K562 (cell line): Measurements from ENCODE around the gene TAX1BP1. TPM values are rescaled to one million over a fixed set of nuclear protein-coding genes. Genes with fewer than 3 reads are reported as not detected.

Experiments used
- ATAC-seq: fragments of 200-7000 bp; cut with Tn5 transposase; 3 replicates; pipeline ENCODE4 v1.9.1; 2020; ENCODE audit warnings: moderate library complexity
- BruUV-seq: library from RNA; stranded (reverse); fragments of 400-500 nt; replicated peaks from 2 replicates; lab custom pipeline; 2021; lab: Mats Ljungman, UMichigan
- CTCF ChIA-PET: fragments of 300-600 bp; formaldehyde crosslinking; extraction: SDS; loops from one replicate; lab custom pipeline; 2021; ENCODE audit warnings: low intra/inter-chr PET ratio; lab: Yijun Ruan, JAX
- POLR2A ChIA-PET: fragments of 300-600, 350-650 bp; sonication (Branson Sonifier 250); formaldehyde crosslinking; extraction: SDS; loops from one replicate; lab custom pipeline; 2021; ENCODE audit warnings: antibody characterized with exemption, inconsistent platforms; lab: Yijun Ruan, JAX
- DNase-seq, 4 experiments: peaks; one replicate each; pipeline versions ENCODE4 v3.0.0 to v3.0.0-alpha.2; 2011 to 2018; ENCODE audit warnings: low spot score in 3 of 4, mixed read lengths in 3 of 4; ENCODE audit errors: extremely low read depth in 1 of 4
- FAIRE-seq: peaks from 2 replicates; lab custom pipeline; 2011; peaks lifted over from hg19 to GRCh38; lab: Jason Lieb, UNC
- H2AFZ ChIP-seq: 2 replicates; pipeline ENCODE4 v1.6.0; 2011; ENCODE audit warnings: low read depth, low read length, control low read depth, inconsistent platforms
- H3K27ac ChIP-seq: fragments of 200-600 bp; 3 replicates; pipeline ENCODE4 v1.8.0; 2011; ENCODE audit warnings: low read depth, mild to moderate bottlenecking, control low read depth, inconsistent platforms, low read length, moderate library complexity, mixed read lengths; ENCODE audit errors: extremely low read depth
- H3K27me3 ChIP-seq, 2 experiments: fragments of 300-600 bp in 1 of 2; 2 replicates in 1 of 2; 3 replicates in 1 of 2; pipeline versions ENCODE4 v1.6.0 to v1.8.0; 2011; ENCODE audit warnings: inconsistent platforms in 2 of 2, low read length in 2 of 2, mild to moderate bottlenecking in 1 of 2, mixed read lengths in 1 of 2, moderate library complexity in 1 of 2; ENCODE audit not compliant: control insufficient read depth in 2 of 2, insufficient read depth in 2 of 2
- H3K36me3 ChIP-seq: fragments of 300-600 bp; 3 replicates; pipeline ENCODE4 v1.8.0; 2011; ENCODE audit warnings: mild to moderate bottlenecking, low read length, inconsistent platforms; ENCODE audit not compliant: control insufficient read depth, insufficient read depth
- H3K4me1 ChIP-seq, 2 experiments: fragments of 200-600 bp in 1 of 2; replicated peaks in 1 of 2; 2 replicates in 1 of 2; 3 replicates in 1 of 2; pipeline versions ENCODE4 v1.5.1 to v1.8.0; 2011; ENCODE audit warnings: inconsistent platforms in 2 of 2, low read length in 2 of 2, mild to moderate bottlenecking in 1 of 2, mixed read lengths in 1 of 2, moderate library complexity in 1 of 2; ENCODE audit not compliant: control insufficient read depth in 2 of 2, insufficient read depth in 2 of 2
- H3K4me2 ChIP-seq: 2 replicates; pipeline ENCODE4 v1.6.1; 2011; ENCODE audit warnings: low read length, control low read depth, inconsistent platforms, mixed read lengths; ENCODE audit not compliant: insufficient read depth
- H3K4me3 ChIP-seq: fragments of 200-600 bp; sonication (generic), shearing (Covaris generic); 2 replicates; pipeline ENCODE4 v1.5.1; 2016; ENCODE audit warnings: control low read depth, inconsistent platforms
- H3K79me2 ChIP-seq: fragments of 200-600 bp; 3 replicates; pipeline ENCODE4 v1.8.0; 2011; ENCODE audit warnings: low read length, inconsistent platforms; ENCODE audit not compliant: control insufficient read depth, insufficient read depth
- H3K9ac ChIP-seq, 2 experiments: 2 replicates each; pipeline versions ENCODE4 v1.6.0 to v1.6.1; 2011; ENCODE audit warnings: low read depth in 2 of 2, low read length in 2 of 2, control low read depth in 1 of 2, inconsistent platforms in 1 of 2, mild to moderate bottlenecking in 1 of 2, mixed read lengths in 1 of 2; ENCODE audit not compliant: insufficient read depth in 1 of 2
- H3K9me1 ChIP-seq: one replicate; pipeline ENCODE4 v1.6.0; 2011; ENCODE audit warnings: inconsistent platforms, mild to moderate bottlenecking, low read length, moderate library complexity; ENCODE audit not compliant: control insufficient read depth, insufficient read depth
- H3K9me3 ChIP-seq: replicated peaks from 2 replicates; pipeline ENCODE4 v1.5.1; 2011; ENCODE audit warnings: low read depth, low read length, inconsistent platforms; ENCODE audit not compliant: control insufficient read depth, insufficient read depth
- H4K20me1 ChIP-seq: replicated peaks from 2 replicates; pipeline ENCODE4 v1.6.1; 2011; ENCODE audit warnings: low read length, inconsistent platforms, mixed read lengths; ENCODE audit not compliant: control insufficient read depth, insufficient read depth
- ATF1 ChIP-seq, 2 experiments: fragments of 450-650 bp in 1 of 2; IDR thresholded peaks; 2 replicates each; pipeline ENCODE4 v1.6.1; 2016; ENCODE audit warnings: missing compliant biosample characterization in 1 of 2, missing genetic modification characterization in 1 of 2
- DNMT1 ChIP-seq: fragments of 450-650 bp; IDR thresholded peaks from 2 replicates; pipeline ENCODE4 v1.6.1; 2016; ENCODE audit warnings: antibody characterized with exemption, mild to moderate bottlenecking
- EZH2 ChIP-seq: IDR thresholded peaks from 2 replicates; pipeline ENCODE4 v1.6.1; 2012; ENCODE audit warnings: low read depth, mild to moderate bottlenecking, inconsistent platforms, low read length, borderline replicate concordance
- FOXK1 ChIP-seq: sonication (generic); formaldehyde crosslinking; IDR thresholded peaks from 2 replicates; pipeline ENCODE4 v1.8.0; 2022; ENCODE audit warnings: missing genetic modification reagents, mild to moderate bottlenecking, borderline replicate concordance
- KDM2B ChIP-seq: fragments of 250-450 bp; sonication (Bioruptor Pico); IDR thresholded peaks from 2 replicates; pipeline ENCODE4 v1.8.0; 2021; ENCODE audit warnings: mild to moderate bottlenecking, moderate library complexity
- NEUROD1 ChIP-seq: fragments of 150-350 bp; IDR thresholded peaks from 2 replicates; pipeline ENCODE4 v1.6.1; 2014; ENCODE audit warnings: borderline replicate concordance, low read length, low read depth; ENCODE audit not compliant: partially characterized antibody
- PTBP1 ChIP-seq: fragments of 200-400 bp; formaldehyde crosslinking; IDR thresholded peaks from 2 replicates; pipeline ENCODE4 v1.6.1; 2017; ENCODE audit warnings: low read depth, low read length
- SMAD1 ChIP-seq: fragments of 150-350 bp; IDR thresholded peaks from 2 replicates; pipeline ENCODE4 v1.6.1; 2014; ENCODE audit warnings: low read length, low read depth; ENCODE audit not compliant: partially characterized antibody
- SMARCE1 ChIP-seq: fragments of 450-650 bp; IDR thresholded peaks from 2 replicates; pipeline ENCODE4 v1.7.1; 2016; ENCODE audit warnings: mild to moderate bottlenecking
- TGIF2 ChIP-seq: sonication (generic); formaldehyde crosslinking; IDR thresholded peaks from 2 replicates; pipeline ENCODE4 v1.8.1; 2022; ENCODE audit warnings: mild to moderate bottlenecking, missing genetic modification reagents, moderate library complexity
- TRIM24 ChIP-seq, 2 experiments: fragments of 450-650 bp; IDR thresholded peaks; 2 replicates each; pipeline ENCODE4 v1.6.1; 2016
- ZNF699 ChIP-seq: fragments of 250-450 bp; sonication (Bioruptor Pico); IDR thresholded peaks from 2 replicates; pipeline ENCODE4 v1.8.0; 2021; ENCODE audit warnings: mild to moderate bottlenecking, moderate library complexity; ENCODE audit not compliant: insufficient replicate concordance
- WGBS: fragments of 100-300 bp; shearing (Covaris generic); methylation state at CpG from one replicate; pipeline ENCODE4 v1.1.6; 2016; ENCODE audit warnings: low coverage, mixed read lengths; ENCODE audit not compliant: insufficient coverage; ENCODE audit errors: missing lambda C conversion rate; 5-methylcytosine and 5-hydroxymethylcytosine counted together
- in situ Hi-C: fragments of 300-500 bp; cut with MboI; formaldehyde crosslinking; loops from 4 replicates; pipeline ENCODE4 v1.15.0; 2018; ENCODE audit warnings: inconsistent platforms, mixed read lengths
- intact Hi-C: fragments of 100-400 bp; cut with micrococcal nuclease; formaldehyde crosslinking; loops from 2 replicates; pipeline ENCODE4 v1.14.2; 2022
- polyA plus RNA-seq, 8 experiments: library from polyadenylated mRNA; depleted of rRNA in 4 of 8; stranded (reverse) in 5 of 8; unstranded in 3 of 8; fragments of >200 nt; fragmentation: Nextera tagmentation in 2 of 8; fragmentation: Illumina TruSeq in 1 of 8; extraction: Ambion mirVana in 2 of 8; extraction: Trizol in 1 of 8; gene quantifications; 2 replicates each; pipeline versions ENCODE4 v1.2.1 to v1.2.3, GENCODE V29; 2011 to 2014; ENCODE audit warnings: inconsistent platforms in 1 of 8, missing spikeins in 1 of 8
- total RNA-seq, 7 experiments: library from RNA; depleted of rRNA in 6 of 7; stranded (reverse); fragments of >200 nt in 6 of 7; fragmentation: Illumina TruSeq in 2 of 7; extraction: Trizol in 2 of 7; gene quantifications; 2 replicates each; pipeline versions ENCODE4 v1.2.1 to v1.2.3, GENCODE V29; 2011 to 2021; ENCODE audit warnings: low replicate concordance in 1 of 7
- TF ChIP-seq, protein P1 (sequence below): fragments of 450-650 bp; IDR thresholded peaks from 2 replicates; pipeline ENCODE4 v1.6.1; 2016
- TF ChIP-seq, protein P2 (sequence below): fragments of 450-650 bp; IDR thresholded peaks from 2 replicates; pipeline ENCODE4 v1.6.1; 2017; ENCODE audit warnings: antibody characterized with exemption

The TAX1BP1 gene
- total and polyA plus RNA-seq, 9 of the 15 experiments (the other 6 are each of a cell fraction or from before 2014, with no cell fraction given): 49.0 to 119 (median 75.9) TPM

DNA sequence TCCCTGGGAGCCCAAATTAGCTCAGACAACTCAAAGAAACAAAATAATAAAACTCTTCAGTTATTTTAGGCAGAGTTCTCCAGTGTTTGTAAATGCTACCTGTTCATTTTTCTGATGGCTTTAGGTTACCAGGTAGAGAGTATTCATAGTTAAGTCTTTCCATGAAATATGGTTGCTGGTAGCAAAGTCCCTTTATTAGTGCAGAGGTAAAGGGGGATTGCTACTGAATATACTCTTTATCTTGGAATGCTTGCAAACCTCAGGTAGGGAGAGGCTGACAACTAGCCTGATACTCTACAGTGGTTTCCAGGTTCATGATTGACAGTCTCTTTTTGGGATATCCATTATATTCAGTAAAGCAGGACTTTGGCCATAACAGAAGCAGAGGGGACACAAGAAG lies 6.5 kb downstream of the TAX1BP1 start:
- in situ Hi-C loops: no loop called here
- no peaks in the 10 kb centered on the region; the same call in 1 of the 2 replicates for H4K20me1 ChIP-seq
- no peak for ATAC-seq
- peaks cover 33% of the 10 kb centered on the region for H3K36me3 ChIP-seq
- FAIRE-seq: no peak
- H3K9me3 ChIP-seq: no peaks in the 10 kb centered on the region
- POLR2A ChIA-PET: interaction anchor here (0.9 kb wide), 1 partner anchor 8 kb away, joined by 3 read pairs; no protein-coding TSS in a partner anchor
- no peak for DNase-seq
- no peak for TF ChIP-seq DNMT1
- TF ChIP-seq, protein P1, sequence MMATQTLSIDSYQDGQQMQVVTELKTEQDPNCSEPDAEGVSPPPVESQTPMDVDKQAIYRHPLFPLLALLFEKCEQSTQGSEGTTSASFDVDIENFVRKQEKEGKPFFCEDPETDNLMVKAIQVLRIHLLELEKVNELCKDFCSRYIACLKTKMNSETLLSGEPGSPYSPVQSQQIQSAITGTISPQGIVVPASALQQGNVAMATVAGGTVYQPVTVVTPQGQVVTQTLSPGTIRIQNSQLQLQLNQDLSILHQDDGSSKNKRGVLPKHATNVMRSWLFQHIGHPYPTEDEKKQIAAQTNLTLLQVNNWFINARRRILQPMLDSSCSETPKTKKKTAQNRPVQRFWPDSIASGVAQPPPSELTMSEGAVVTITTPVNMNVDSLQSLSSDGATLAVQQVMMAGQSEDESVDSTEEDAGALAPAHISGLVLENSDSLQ: peak; percentile 26; the same call in 1 of the 2 replicates
- TF ChIP-seq, all 486 proteins: peak for 1
- Histone ChIP-seq H3K4me2 (no peak overlapping the region), H3K4me3 (no peak overlapping the region), H3K4me1 (peaks cover 0 to 17% of the 10 kb centered on the region in 2 experiments; a peak in 2 of 5 replicates), H3K9ac (no peak overlapping the region), H3K79me2 (peaks cover 61% of the 10 kb centered on the region), H3K9me1 (no peaks in the 10 kb centered on the region), H2AFZ (no peak overlapping the region), H3K27ac (0 out of 3 replicates have a peak overlapping the region, but pooled peaks have one; percentile 17), H3K27me3 (no peaks in the 10 kb centered on the region)
- CTCF ChIA-PET: interaction anchor here (0.5 to 0.6 kb wide), 2 partner anchors 86 to 699 kb away, joined by 3 to 4 read pairs; no protein-coding TSS in a partner anchor
- intact Hi-C loops: loop anchor here (5.0 to 10.0 kb wide), 2 partner anchors 36 to 178 kb away; no protein-coding TSS in a partner anchor
- no TSS peak for BruUV-seq

DNA sequence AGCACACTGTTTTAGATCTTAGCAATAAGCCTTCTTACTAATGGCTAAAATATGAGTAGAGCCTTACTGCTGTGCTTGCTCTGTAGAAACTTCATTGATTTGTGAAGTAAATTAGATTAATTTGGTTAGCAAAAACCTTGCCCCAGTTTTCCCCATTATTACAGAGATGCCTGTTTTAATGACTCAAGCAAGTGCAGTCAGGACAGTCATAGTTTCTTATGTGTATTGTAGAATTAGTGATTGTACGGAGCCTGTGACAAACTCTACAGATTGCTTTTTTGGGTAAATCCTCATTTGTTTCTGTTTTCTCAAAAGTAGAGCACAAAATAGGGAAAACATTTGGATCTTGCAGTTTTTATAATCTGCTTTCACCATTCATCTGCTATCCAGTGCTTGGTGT lies 7.0 kb downstream of the TAX1BP1 start:
- Histone ChIP-seq H3K9ac (no peak overlapping the region), H3K4me3 (no peak overlapping the region), H2AFZ (no peak overlapping the region), H3K4me2 (no peak overlapping the region), H3K9me1 (no peaks in the 10 kb centered on the region), H3K27ac (no peak overlapping the region), H3K79me2 (peaks cover 56% of the 10 kb centered on the region), H3K27me3 (no peaks in the 10 kb centered on the region), H4K20me1 (no peaks in the 10 kb centered on the region; the same call in 1 of the 2 replicates), H3K9me3 (no peaks in the 10 kb centered on the region), H3K4me1 (peaks cover 0 to 17% of the 10 kb centered on the region in 2 experiments; a peak in 2 of 5 replicates), H3K36me3 (peaks cover 35% of the 10 kb centered on the region)
- BruUV-seq: no TSS peak
- 86% methylated on average over 1 of the region's 1 CpG for WGBS
- intact Hi-C loops: loop anchor here (5.0 to 10.0 kb wide), 2 partner anchors 35 to 178 kb away; no protein-coding TSS in a partner anchor
- in situ Hi-C loops: no loop called here
- ATAC-seq: no peak
- CTCF ChIA-PET: interaction anchor here (0.5 to 0.6 kb wide), 2 partner anchors 87 to 698 kb away, joined by 3 to 4 read pairs; no protein-coding TSS in a partner anchor
- DNase-seq: no peak
- POLR2A ChIA-PET: no interaction called here
- no peak for FAIRE-seq
- TF ChIP-seq TRIM24 (IDR thresholded peaks at IDR 0.05) (no peak), ZNF699 (no peak), NEUROD1 (no peak), SMAD1 (no peak), FOXK1 (no peak), SMARCE1 (no peak), EZH2 (no peak), TGIF2 (CRISPR knock-in tag) (no peak), PTBP1 (no peak), KDM2B (CRISPR knock-in tag) (no peak), ATF1 (CRISPR knock-in tag; IDR thresholded peaks at IDR 0.05) (no peak), ATF1 (tag; IDR thresholded peaks at IDR 0.05) (no peak)
- TF ChIP-seq, protein P2, sequence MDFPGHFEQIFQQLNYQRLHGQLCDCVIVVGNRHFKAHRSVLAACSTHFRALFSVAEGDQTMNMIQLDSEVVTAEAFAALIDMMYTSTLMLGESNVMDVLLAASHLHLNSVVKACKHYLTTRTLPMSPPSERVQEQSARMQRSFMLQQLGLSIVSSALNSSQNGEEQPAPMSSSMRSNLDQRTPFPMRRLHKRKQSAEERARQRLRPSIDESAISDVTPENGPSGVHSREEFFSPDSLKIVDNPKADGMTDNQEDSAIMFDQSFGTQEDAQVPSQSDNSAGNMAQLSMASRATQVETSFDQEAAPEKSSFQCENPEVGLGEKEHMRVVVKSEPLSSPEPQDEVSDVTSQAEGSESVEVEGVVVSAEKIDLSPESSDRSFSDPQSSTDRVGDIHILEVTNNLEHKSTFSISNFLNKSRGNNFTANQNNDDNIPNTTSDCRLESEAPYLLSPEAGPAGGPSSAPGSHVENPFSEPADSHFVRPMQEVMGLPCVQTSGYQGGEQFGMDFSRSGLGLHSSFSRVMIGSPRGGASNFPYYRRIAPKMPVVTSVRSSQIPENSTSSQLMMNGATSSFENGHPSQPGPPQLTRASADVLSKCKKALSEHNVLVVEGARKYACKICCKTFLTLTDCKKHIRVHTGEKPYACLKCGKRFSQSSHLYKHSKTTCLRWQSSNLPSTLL: no peak
